ENCODE data around the gene SPATA2L. TPM values are rescaled to one million over a fixed set of nuclear protein-coding genes. Genes with fewer than 3 reads are reported as not detected.
A peak's percentile ranks its signal among the peaks of the same experiment; 100 is the strongest.

Gene SPATA2L
- total and polyA plus RNA-seq, 2 of the 13 experiments (the other 11 are each of a cell fraction or from before 2014, with no cell fraction given): 9.1 to 20.7 TPM

DNA sequence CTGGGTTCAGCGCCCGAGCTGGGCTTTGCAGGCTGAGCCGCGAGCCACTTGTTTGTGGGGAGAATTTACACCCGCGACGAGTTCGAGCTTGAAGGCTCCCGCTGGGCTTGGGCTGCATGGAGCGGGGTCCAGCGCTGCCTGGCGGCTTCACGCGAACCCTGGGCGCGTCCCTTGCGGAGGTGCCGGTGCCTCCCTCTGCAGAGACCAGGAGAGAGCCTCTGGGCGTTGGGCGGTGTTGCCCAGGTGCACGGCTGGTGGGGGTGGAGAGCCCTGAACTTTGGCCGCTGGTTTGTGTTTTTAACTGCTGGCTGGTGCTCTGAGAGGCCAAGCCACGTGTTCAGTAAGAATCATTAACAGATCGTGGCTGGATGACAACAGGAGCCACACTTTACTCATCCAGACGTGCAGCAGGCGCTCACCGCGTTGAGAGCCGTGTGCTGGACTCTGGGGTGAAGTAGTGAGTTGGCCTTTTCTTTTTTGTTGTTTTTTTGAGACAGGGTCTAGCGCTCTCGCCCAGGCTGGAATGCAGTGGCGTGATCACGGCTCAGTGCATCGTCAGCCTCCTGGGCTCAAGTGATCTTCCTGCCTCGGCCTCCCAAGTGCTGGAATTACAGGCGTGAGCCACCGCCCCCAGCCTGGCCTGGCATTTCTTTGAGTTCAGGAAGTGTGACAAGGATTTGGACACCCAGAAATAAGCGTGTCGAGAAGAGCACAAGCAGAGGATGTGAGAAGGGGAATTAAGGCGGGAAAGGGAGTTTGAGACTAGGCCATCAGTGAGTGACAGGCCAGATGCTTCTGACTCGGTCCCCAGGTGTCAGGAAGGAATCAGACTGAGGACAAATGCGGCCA is 14.2 kb downstream of the SPATA2L start (continued):
- TF ChIP-seq, protein P1, sequence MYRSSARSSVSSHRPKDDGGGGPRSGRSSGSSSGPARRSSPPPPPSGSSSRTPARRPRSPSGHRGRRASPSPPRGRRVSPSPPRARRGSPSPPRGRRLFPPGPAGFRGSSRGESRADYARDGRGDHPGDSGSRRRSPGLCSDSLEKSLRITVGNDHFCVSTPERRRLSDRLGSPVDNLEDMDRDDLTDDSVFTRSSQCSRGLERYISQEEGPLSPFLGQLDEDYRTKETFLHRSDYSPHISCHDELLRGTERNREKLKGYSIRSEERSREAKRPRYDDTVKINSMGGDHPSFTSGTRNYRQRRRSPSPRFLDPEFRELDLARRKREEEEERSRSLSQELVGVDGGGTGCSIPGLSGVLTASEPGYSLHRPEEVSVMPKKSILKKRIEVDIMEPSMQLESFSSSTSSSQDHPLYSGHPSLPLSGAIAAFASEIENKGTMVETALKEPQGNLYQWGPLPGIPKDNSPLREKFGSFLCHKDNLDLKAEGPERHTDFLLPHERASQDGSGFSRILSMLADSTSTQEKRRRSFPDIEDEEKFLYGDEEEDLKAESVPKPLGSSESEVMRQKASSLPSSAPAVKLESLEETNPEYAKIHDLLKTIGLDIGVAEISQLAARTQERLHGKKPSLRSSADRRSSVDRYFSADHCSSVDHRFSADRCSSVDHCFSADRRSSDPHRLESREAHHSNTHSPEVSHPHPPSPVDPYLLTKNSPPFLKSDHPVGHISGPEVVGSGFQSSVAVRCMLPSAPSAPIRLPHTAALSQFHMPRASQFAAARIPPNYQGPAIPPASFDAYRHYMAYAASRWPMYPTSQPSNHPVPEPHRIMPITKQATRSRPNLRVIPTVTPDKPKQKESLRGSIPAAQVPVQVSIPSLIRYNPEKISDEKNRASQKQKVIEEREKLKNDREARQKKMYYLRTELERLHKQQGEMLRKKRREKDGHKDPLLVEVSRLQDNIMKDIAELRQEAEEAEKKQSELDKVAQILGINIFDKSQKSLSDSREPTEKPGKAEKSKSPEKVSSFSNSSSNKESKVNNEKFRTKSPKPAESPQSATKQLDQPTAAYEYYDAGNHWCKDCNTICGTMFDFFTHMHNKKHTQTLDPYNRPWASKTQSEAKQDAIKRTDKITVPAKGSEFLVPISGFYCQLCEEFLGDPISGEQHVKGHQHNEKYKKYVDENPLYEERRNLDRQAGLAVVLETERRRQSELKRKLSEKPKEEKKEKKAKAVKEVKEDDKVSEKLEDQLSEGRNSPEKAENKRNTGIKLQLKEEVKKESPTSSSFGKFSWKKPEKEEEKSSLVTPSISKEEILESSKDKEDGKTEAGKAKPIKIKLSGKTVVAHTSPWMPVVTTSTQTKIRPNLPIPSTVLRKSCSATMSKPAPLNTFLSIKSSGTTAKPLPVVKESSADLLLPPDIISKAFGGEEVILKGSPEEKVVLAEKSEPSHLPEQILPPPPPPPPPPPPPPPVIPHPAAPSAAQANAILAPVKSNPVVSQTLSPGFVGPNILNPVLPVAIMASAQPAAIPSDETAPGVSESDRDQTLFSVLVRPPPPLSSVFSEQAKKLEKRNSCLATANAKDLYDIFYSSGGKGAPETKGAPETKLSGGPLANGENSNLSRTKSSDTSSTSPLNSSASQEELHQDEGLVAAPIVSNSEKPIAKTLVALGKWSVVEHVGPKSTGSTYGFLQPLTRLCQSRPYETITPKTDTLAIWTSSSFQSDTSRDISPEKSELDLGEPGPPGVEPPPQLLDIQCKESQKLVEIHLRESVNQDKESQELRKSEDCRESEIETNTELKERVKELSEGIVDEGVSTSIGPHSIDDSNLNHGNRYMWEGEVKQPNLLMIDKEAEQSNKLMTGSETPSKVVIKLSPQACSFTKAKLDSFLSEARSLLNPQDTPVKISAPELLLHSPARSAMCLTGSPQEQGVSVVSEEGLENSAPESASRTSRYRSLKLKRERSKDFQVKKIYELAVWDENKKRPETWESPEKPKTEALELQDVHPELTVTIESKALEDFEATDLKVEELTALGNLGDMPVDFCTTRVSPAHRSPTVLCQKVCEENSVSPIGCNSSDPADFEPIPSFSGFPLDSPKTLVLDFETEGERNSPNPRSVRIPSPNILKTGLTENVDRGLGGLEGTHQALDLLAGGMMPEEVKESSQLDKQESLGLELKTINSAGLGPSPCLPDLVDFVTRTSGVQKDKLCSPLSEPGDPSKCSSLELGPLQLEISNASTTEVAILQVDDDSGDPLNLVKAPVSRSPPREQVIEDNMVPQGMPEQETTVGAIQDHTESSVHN (CRISPR knock-in tag; IDR thresholded peaks at IDR 0.05): peak; percentile 94
- TF ChIP-seq TSC22D2 (CRISPR knock-in tag; IDR thresholded peaks at IDR 0.05; ENCODE audit: borderline replicate concordance) (peak; percentile 96), TP53 (CRISPR knock-in tag; conservative IDR thresholded peaks at IDR 0.05) (peak; percentile 97), ARID2 (CRISPR knock-in tag; IDR thresholded peaks at IDR 0.05; ENCODE audit: borderline replicate concordance) (peak; percentile 100), SIX4 (CRISPR knock-in tag; IDR thresholded peaks at IDR 0.05) (0 out of 2 replicates have a peak, but pooled peaks have one; percentile 41), KLF6 (CRISPR knock-in tag; IDR thresholded peaks at IDR 0.05) (peak; percentile 99), ZNF468 (CRISPR knock-in tag; IDR thresholded peaks at IDR 0.05) (peak; percentile 77; the same call in 1 of the 2 replicates), KDM5A (IDR thresholded peaks at IDR 0.05; ENCODE audit: borderline replicate concordance, low read length) (no peak; the same call in 1 of the 2 replicates), TAF1 (CRISPR knock-in tag; IDR thresholded peaks at IDR 0.05) (peak; percentile 81; the same call in 1 of the 2 replicates), ZBTB20 (CRISPR knock-in tag; IDR thresholded peaks at IDR 0.05; ENCODE audit: borderline replicate concordance, low read depth) (peak; percentile 98; the same call in 1 of the 2 replicates), CEBPG (CRISPR knock-in tag; IDR thresholded peaks at IDR 0.05) (peak; percentile 67), TBX3 (IDR thresholded peaks at IDR 0.05; ENCODE audit: borderline replicate concordance) (peak; percentile 72; the same call in 1 of the 2 replicates), SRSF1 (optimal IDR thresholded peaks at IDR 0.05; ENCODE audit: low read depth, low read length) (no peak), GATAD2A (CRISPR knock-in tag; IDR thresholded peaks at IDR 0.05) (peak; percentile 95), TRIM24 (CRISPR knock-in tag; IDR thresholded peaks at IDR 0.05) (0 out of 2 replicates have a peak, but pooled peaks have one; percentile 29)
- TF ChIP-seq, protein P2, sequence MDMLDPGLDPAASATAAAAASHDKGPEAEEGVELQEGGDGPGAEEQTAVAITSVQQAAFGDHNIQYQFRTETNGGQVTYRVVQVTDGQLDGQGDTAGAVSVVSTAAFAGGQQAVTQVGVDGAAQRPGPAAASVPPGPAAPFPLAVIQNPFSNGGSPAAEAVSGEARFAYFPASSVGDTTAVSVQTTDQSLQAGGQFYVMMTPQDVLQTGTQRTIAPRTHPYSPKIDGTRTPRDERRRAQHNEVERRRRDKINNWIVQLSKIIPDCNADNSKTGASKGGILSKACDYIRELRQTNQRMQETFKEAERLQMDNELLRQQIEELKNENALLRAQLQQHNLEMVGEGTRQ (IDR thresholded peaks at IDR 0.05; ENCODE audit: low read depth, low read length): peak; percentile 83
- TF ChIP-seq, protein P2 (CRISPR knock-in tag; IDR thresholded peaks at IDR 0.05; ENCODE audit: borderline replicate concordance): peak; percentile 91
